HG02870 (cell line): ENCODE data around the gene TSSK2.
"Not testable (repeated sequence)": the region's sequence is repeated elsewhere in the genome, so short reads cannot be mapped to it uniquely, and the experiment has no call there.

Experiments used
- ATAC-seq: cut with Tn5 transposase; IDR thresholded peaks from one replicate; pipeline ENCODE4 v1.9.1; 2021; ENCODE audit warnings: mild to moderate bottlenecking, moderate library complexity; ENCODE audit not compliant: unreplicated experiment

Gene TSSK2

GRCh38 chr22:19138217-19139000 lies 7.3 kb downstream of the TSSK2 start:
- no peak for ATAC-seq

- ATAC-seq: no peak
Measured at GRCh38 chr22:19139001-19139356, 7.9 kb downstream of the TSSK2 start.

GRCh38 chr22:19139974-19140373 lies 8.9 kb downstream of the TSSK2 start:
- ATAC-seq: no peak

- no peak for ATAC-seq
Measured at GRCh38 chr22:19142394-19142793, 11.3 kb downstream of the TSSK2 start.

- ATAC-seq: no peak
Measured at GRCh38 chr22:19143212-19143611, 12.1 kb downstream of the TSSK2 start.

- ATAC-seq: no peak
Measured at GRCh38 chr22:19143967-19144400, 12.9 kb downstream of the TSSK2 start.

GRCh38 chr22:19146215-19146968 lies 15.3 kb downstream of the TSSK2 start:
- no peak for ATAC-seq

GRCh38 chr22:19147195-19147780 lies 16.2 kb downstream of the TSSK2 start:
- no peak for ATAC-seq

- ATAC-seq: no peak
Measured at GRCh38 chr22:19148417-19149046, 17.4 kb downstream of the TSSK2 start.

GRCh38 chr22:19149047-19149883 lies 18.2 kb downstream of the TSSK2 start:
- ATAC-seq: no peak

- no peak for ATAC-seq
Measured at GRCh38 chr22:19149991-19150390, 18.9 kb downstream of the TSSK2 start, which contains the start of gene GSC2. Gene GSC2 (minus strand): TSS chr22:19150292. CDS start chr22:19150283, 9 bp downstream.

GRCh38 chr22:19150482-19151328 lies 19.6 kb downstream of the TSSK2 start:
- ATAC-seq: no peak

GRCh38 chr22:19151329-19152191 lies 20.5 kb downstream of the TSSK2 start:
- no peak for ATAC-seq

- no peak for ATAC-seq
Measured at GRCh38 chr22:19152942-19153883, 22.1 kb downstream of the TSSK2 start.

GRCh38 chr22:19156109-19156508 lies 25.0 kb downstream of the TSSK2 start:
- ATAC-seq: not testable (repeated sequence)

GRCh38 chr22:19158649-19159048 lies 27.5 kb downstream of the TSSK2 start:
- not testable (repeated sequence) for ATAC-seq

- no peak for ATAC-seq
Measured at GRCh38 chr22:19164425-19164824, 33.3 kb downstream of the TSSK2 start.
